ENCODE data around the gene AIP. TPM values are rescaled to one million over a fixed set of nuclear protein-coding genes. Genes with fewer than 3 reads are reported as not detected.

The AIP gene
- total and polyA plus RNA-seq, 2 of the 8 experiments (the other 6 are each of a cell fraction or from before 2014, with no cell fraction given): 29.8 to 54.4 TPM

GRCh38 chr11:67452141-67452952 is 30.5 kb upstream of the AIP start, which contains the start of gene GPR152 (continued):
- no peak for TF ChIP-seq CHD1 (IDR thresholded peaks at IDR 0.05; ENCODE audit: low read depth, low read length)
- no peak for TF ChIP-seq EGR1 (IDR thresholded peaks at IDR 0.05; ENCODE audit: borderline replicate concordance, low read depth, low read length)
- TF ChIP-seq BRCA1 (IDR thresholded peaks at IDR 0.05; ENCODE audit: low read depth, low read length): no peak

Measured in H1 (cell line).